Superior temporal gyrus (tissue), 1 donor: ENCODE measurements around the gene MAPK11.
"Not testable (repeated sequence)": the region's sequence is repeated elsewhere in the genome, so short reads cannot be mapped to it uniquely, and the experiment has no call there.

Experiments used
- DNase-seq: peaks from one replicate; pipeline ENCODE4 v3.0.0-alpha.2; 2016; ENCODE audit errors: extremely low spot score

The MAPK11 gene

DNA sequence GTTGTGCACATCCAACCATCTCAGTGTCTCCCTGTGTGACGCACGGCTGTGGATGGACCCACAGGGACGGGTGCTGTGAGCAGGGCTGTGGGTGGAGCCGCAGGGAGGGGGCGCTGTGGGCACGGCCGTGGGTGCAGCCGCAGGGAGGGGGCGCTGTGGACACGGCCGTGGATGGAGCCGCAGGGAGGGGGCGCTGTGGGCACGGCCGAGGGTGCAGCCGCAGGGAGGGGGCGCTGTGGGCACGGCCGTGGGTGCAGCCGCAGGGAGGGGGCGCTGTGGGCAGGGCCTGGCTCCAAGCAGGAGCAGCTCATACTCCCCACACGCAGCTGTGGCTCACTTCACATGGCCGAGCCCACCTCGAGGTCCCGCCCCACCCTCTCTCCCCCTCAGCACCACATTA lies 6.0 kb upstream of the MAPK11 start:
- DNase-seq: peak; percentile 89

DNA sequence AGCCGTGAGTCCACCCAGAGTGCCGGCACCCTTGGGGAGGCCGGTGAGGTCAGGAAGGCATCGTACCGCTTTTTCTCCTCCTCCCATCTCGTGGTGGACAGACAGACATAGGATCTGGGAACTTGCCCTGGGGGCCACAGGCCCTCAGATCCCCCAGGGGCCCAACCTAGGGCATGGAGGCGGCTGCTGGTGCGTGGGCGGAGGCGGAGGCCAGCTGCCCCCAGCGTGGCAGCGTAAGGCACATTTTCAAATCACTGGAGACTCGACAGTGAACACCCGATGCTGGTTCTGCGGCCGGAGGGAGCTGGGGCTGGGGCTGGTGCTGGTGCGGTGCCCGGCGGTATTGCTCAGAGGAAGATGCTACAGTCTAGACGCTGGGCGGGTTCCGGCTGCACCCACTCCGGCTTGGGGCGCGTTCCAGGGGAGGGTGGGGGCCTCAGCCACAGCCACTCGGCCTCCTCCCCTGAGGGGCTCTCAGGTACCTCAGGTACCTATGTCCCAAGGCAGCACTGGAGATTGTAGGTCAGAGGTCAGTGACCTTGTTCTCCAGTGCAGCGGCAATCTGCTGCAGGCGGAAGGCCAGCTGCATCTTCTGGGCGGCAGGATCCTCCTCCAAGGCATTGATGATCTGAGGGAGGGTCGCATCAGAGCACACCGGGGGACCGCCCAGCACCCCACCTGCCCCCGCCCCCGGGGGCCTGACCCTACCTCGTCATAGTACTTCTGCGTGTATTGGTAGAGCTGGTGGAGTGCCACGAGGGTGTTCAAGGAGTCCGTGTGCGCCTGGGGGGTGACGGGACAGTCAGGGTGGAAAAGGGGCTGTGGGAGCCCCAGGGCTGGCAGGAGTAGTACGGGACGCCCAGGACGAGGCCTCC lies 5.2 kb upstream of the MAPK11 start:
- no peak for DNase-seq

DNA sequence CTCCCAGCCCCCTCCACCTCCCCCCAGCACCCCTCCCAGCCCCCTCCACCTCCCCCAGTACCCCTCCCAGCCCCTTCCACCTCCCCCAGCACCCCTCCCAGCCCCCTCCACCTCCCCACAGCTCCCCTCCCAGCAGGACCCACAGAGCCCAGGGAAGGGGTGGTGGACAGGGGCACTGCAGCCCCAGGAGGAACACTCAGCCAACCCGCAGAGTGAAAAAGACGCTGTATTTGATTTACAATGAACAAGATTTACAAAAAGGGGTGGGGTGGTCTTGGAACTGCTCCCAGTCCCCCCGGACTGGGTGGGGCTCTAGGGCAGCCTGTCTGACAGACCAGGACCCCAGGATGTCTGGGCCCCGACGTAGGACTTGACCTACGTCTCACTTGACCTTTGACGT lies 4.6 kb upstream of the MAPK11 start:
- no peak for DNase-seq

DNA sequence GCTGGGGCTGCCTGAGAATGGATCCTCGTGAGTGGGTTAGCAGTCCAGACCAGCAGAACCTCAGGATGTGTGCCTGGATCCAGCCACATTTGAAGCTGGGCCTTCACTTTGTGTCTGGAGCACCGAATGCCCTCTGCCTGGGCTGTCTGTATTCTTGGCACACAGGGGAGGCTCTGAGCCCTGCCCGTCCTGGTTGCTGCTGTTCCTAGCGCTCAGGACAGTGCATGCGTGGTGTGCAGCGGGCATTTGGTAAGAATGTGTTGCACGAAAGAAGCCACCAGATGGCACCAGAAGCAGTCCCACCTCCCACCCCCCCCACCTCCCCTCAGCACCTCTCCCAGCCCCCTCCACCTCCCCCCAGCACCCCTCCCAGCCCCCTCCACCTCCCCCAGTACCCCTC lies 4.1 kb upstream of the MAPK11 start:
- no peak for DNase-seq

DNA sequence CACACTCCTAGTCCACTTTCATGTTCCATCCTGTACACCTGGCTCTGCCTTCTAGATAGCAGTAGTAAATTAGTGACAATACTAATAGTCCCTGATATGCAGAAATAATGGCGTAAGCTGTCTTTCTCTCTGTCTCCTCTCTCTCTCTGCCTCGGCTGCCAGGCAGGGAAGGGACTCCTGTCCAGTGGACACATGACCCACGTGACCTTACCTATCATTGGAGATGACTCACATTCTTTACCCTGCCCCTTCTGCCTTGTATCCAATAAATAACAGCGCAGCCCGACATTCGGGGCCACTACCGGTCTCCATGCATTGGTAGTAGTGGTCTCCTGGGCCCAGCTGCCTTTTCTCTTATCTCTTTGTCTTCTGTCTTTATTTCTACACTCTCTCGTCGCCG lies 3.6 kb upstream of the MAPK11 start:
- DNase-seq: not testable (repeated sequence)

DNA sequence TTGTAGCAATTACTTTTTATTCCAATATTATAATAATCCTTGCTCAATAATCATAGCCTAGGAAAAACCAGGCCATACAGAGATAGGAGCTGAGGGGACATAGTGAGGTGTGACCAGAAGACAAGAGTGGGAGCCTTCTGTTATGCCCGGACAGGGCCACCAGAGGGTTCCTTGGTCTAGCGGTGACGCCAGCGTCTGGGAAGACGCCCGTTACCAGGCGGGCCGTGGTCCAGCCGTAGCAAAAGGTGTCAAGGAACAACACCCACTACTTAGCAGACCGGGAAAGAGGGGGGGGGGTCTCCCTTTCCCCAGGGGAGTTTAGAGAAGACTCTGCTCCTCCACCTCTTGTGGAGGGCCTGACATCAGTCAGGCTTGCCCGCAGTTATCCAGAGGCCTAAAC lies 3.2 kb upstream of the MAPK11 start:
- not testable (repeated sequence) for DNase-seq

DNA sequence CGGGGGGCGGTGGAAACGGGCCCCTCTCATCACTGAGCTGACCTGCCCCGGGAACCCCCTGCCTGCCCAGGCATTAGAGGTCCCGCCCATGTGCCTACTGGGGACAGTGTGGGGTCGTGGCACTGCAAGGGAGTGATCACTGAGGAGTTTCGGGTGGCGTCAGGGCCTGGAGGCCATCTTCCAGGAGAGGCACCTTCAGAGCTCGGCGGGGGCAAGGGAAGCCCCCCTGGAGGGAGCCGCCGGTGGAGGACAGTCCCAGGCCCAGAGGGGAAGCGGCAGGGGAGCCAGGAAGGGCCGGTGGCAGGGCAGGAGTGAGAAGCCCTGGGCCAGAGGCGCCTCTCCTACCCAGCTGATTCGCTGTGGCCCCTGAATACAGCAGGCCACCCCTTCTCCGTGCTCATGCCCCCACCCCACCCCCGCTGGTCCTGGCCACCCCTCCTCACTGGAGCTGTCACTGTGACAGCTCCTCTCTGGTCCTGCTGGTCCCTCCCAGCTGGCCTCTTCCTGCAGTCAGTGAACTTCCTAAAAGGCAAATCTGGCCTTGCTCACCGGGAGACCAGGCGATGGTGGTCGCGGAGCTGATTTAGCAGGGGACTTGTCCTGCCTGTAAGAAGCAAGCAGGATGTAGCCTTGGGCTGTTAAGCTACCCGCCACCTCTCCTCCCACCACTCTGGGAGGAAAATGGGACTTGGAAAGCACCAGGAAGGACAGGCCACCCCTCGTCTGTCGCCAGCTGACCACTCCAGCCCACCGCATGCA lies 2.0 kb upstream of the MAPK11 start:
- DNase-seq: no peak

DNA sequence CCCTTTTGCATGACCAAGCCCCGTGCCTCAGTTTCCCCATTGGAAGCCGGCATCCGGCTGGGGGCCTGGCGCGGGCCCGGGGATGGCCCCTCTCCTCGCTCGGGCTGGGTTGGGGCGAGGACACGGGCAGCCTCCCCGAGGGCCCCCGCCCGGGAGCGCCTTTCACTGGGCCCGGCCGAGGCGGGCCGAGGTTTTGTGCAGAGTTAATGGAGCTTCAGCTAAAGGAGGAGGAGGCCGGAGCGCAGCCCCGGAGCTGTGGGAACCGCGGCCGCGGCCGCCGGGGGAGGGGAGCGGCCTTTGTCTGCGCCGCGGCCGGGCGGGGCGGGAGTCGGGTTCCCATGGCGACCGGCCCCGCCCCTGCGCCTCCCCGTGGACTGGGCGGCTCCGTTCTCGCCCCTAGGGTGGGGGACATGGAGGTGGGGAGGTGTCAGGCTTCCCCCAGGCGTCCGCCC lies 1.4 kb upstream of the MAPK11 start:
- no peak for DNase-seq

DNA sequence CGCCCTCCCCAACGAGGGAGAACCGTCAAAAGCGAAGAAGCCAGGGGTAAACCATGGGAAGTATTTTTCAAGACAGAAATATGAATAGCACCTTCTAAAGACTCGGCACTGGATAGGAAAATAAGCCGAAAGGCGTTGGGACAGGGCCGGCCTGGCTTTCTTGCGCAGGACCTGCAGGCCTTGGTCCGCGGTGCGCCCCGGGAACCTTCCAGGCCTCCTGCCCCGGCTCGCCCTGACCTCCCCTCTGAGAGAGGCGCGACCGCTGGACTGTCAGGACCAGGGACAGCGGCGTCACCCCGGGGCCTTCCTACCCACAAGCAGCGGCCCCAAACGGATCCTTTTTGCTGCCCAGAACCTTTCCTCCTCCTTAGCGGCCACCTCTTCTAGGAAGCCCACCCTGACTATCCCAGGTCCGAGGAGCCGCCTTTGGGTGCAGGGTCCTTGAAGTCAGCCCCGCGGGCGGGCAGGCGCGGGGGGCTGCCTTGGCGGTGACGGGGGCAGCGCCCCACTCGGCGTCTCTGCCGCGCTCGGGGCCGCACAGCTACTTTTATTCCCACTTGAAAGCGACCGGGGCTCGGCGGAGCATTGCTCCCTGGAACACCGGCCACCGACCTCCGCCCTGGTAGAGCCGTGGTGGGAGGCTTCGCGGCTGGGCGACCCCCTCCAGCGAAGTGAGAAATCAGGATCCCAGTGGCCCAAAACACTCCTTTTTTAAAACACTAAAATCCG lies 650 bp upstream of the MAPK11 start:
- DNase-seq: no peak

DNA sequence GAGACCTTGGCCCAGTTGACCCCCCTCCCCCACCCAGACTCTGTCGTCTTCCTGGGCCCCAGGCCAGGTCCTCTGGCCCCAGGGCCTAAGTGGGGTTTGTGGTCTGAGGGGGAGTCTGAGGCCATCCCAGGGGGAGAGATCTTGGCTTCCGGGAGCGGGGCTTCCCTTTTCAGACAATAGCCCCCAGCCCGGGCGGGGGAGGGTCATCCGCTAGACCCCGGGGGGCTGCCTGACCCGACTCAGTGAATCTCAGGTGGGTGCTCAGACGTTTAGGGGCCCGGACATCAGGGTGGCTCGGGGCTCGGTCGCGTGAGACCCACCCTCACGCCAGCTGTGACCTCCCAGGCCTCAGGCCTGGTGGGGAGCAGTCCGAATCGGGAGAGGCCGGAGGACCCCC lies 609 bp downstream of the MAPK11 start:
- DNase-seq: no peak

DNA sequence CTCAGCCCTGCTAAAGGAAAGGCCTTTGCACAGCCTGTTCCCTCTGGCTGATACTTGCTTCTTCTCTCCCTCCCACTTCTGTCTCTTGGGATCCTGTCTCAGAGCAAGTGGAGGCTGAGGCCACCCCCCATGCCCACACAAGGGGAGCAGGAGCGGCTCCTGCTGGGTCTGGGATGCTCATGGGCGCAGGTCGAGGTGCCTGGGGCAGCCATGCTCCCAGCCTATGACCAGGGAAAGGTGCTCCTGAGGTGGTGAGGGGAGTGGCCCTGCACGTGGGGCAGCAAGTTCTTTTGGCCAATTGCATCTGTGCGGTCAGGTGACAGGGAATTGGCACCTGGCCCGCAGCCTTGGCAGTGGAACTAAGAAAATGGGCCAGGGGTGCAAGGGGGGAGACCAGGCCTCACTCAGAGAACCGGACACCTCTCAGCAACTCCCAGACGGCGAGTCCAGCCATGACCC lies 1.5 kb downstream of the MAPK11 start:
- no peak for DNase-seq

DNA sequence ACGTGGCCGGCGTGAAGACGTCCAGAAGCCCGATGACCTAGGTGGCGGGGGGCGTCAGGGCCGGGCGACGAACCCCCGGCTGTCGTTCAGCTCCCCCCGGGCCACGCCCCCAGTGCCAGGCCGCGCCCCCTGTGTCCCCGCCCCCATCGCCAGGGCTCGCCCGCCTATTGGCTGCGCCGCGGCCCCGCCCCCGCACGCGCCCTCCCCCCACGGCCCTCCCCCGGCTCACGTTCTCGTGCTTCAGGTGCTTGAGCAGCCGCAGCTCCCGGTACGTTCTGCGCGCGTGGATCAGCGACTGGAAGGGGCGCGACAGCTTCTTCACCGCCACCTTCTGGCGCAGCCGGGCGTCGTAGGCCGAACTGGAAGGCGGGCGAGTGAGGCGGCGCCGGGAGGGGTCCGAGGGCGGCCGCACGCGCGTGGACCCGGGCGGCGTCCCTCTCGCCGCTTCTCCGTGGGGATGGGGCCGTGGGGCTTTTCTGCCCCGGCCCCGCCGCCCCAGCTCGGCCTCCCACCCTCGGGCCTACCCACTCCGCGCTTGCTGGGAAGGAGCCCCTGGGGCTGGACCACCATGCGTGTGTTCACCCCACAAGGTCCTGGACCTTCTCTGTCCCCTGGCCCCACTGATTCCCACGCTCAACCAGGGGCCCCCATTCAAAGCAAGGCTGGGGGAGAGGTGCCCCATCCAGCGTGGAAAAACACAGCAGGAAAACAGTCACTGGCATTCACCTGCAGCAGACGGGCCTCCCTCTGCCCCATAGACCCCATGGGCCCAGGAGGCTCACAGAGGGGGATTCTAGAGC lies 2.4 kb downstream of the MAPK11 start:
- no peak for DNase-seq

DNA sequence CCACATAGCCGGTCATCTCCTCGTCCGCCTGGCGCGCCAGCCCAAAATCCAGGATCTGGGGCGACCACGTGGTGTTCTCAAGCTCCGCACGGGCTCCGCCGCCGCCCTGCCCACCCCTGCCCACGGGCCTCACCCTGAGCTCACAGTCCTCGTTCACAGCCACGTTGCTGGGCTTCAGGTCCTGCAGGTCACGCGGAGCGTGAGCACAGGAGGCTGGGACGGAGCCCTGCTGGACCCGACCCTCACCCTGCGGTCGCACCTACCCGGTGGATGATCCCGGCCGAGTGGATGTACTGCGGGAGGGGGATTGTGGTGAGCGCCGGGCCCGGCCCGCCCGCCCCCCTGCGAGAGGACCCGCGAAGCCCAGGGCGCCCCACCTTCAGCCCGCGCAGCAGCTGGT lies 3.2 kb downstream of the MAPK11 start:
- DNase-seq: no peak

DNA sequence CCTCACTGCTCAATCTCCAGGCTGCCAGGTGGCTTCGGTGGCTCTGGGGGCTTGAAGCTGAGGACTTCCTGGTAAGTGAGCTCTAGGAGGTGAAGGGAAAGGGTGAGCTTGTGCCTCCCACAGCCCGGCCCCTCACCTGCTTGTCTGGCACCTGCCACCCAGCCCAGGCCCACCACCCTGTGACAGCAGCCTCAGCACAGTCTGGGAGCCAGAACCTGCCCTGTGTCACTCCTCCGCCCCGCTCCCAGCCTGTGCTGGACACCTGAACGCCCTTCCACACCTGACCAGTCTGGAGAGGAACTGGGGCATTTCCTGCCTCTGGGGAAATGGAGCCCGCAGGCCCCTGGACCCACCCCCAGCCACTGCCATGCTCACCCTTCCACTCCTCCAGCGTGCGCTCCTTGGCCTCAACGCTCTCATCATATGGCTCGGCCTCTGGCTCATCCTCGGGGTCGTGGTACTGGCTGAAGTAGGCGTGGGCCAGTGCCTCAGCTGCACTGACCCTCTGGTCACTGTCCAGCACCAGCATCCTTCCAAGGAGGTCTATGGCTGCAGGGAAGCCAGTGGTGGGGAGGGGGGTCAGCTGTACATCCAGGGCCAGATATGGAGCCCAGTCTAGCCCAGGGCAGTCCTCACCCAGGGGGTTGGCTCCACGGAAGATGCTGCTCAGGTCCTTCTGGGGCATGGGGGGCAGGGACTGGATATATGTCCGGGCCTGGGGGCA lies 5.1 kb downstream of the MAPK11 start:
- DNase-seq: peak; percentile 5

DNA sequence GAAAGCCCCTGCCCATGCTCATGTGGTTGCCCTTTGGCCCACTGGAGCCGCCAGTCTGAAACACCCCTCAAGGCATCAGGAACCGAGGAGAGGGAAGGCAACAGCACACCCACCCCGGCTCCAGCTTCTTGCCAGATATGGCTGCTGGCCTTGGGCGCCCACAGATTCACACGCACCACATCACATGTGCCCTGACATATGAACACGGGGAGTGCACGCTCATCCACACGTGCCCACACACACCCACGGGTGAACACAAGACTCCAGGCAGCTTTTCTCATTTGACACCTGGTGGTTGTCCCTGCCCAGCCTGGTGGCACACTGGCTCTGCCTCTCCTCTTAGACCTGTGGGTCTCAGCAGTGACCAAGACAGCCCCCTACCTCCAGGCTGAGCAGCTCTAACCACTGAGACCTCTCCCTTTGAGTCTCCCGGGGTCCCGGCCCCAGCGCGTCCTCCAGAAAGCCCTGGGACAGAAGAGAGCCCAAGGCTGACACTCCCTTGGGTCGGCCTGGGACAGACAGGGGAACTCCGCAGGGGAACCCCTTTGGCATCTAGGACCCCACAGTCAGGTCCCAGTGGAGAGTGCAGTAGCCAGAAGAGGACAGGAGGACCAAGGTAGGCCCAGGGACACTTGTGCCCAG lies 6.0 kb downstream of the MAPK11 start:
- DNase-seq: peak; percentile 40

DNA sequence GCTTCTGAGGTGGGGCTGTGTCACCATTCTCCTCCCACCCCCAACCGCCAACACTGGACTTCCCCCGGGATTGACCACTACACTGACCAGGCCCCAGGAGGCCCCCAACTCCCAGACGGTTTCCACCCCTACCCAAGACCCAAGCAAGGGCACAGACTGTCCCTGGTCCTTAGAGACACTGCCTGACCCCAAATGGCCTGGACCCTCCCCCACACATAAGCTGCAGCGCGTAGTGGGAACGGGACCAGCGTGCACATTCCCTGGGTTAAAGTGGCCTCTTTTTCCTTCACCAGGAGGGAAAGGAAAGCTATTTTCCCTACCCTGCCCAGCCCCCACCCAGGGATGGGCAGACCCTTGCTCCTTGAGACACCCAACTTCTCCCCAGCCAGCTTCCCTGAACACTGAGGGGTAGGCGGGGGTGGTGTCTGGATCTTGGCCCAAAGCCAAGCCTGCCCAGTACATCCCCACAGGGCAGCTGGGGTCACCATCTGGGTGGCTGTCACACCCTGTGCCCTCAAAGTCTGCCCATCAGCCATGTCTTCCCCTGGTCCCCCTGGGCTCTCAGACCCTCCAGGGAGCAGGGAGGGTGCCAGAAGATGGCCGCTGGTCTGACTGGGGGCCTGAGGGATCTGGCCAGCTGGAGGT lies 7.1 kb downstream of the MAPK11 start:
- DNase-seq: no peak

DNA sequence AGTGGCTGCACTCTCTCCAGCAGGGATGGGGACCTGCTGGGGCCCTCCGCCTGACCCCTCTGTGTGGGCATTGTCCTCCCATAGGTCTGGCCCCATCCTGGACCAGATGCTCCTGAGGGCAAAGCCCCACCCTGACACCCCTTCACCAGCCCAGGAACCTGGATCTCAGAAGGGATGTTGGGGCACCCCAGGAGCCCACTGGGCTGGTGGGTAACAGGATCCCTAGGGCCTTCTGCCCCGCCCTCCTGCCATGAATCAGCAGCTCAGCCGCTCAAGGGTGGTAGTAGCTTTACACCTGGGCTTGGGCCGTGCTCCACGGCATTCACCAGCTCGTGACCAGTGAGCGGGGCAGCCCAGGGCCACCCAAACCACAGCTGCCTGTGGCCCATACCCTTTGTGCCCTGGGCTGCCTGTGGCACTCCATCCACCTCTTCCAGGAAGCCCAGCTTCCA lies 7.7 kb downstream of the MAPK11 start:
- DNase-seq: no peak

DNA sequence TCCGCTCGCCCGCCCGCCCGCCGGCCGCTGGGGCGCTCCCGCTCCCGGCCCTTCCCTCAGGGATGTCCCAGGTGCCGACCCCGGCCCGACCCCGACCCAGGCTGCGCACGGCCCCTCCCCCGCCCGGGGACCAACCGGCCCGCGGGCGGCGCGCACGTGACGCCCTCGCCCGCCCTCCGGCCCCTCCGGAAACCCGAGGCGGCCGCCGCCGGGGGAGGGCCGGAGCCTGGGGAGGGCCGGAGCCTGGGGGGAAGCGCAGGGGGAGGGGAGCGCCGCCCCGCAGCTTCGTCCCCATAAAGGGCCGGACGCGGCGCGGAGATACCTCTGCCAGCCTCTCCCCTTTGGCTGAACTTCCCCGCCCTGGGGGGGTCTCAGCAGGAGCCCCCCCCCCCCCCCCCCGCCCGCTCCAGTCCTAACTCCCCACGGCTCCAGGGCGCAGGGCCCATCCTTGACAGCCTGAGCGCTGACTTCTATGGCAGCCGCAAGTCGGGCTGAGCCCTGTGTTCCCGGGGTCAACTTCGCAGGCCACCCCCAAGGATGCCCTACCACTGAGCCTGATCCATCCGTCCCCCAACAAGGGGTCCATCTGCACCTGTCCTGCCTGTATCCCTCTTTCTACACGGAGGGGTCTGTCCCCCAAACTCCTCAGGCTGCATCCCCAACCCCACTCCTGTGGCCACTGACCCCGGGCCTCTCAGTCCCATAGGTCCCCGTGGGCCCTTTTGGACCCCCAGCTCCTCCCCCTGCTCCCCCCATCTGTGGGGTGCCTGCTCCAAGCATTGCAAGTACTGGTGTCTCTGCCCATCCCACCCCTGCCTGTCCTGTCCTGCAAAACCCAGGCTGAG lies 8.3 kb downstream of the MAPK11 start, which contains the start of gene MAPK12:
Gene MAPK12 (minus strand): TSS at position 69 of the 845 bp plus-strand sequence. CDS start 174 bp downstream, outside the sequence.
- DNase-seq: no peak
